Left renal cortex interstitium (tissue), 4 donors: ENCODE results near the gene C10orf67. TPM values are rescaled to one million over a fixed set of nuclear protein-coding genes. Genes with fewer than 3 reads are reported as not detected.

Experiments
- DNase-seq, 4 donors: peaks; one replicate each; pipeline ENCODE4 v3.0.0-alpha.2; 2013; ENCODE audit warnings: low read depth in 4 of 4, low spot score in 2 of 4, missing footprints in 1 of 4
- polyA plus RNA-seq, 4 donors: library from polyadenylated mRNA; unstranded; fragments of 120-200 nt; gene quantifications; one replicate each; pipeline ENCODE4 v1.2.1, GENCODE V29; 2013; ENCODE audit not compliant: insufficient read length in 4 of 4

C10orf67 gene
- polyA plus RNA-seq, 4 donors, result 1.7 to 2.3 (median 2.0) TPM

GRCh38 chr10:23200586-23200985, 144.0 kb downstream of the C10orf67 start:
- DNase-seq, result no peak

DNA sequence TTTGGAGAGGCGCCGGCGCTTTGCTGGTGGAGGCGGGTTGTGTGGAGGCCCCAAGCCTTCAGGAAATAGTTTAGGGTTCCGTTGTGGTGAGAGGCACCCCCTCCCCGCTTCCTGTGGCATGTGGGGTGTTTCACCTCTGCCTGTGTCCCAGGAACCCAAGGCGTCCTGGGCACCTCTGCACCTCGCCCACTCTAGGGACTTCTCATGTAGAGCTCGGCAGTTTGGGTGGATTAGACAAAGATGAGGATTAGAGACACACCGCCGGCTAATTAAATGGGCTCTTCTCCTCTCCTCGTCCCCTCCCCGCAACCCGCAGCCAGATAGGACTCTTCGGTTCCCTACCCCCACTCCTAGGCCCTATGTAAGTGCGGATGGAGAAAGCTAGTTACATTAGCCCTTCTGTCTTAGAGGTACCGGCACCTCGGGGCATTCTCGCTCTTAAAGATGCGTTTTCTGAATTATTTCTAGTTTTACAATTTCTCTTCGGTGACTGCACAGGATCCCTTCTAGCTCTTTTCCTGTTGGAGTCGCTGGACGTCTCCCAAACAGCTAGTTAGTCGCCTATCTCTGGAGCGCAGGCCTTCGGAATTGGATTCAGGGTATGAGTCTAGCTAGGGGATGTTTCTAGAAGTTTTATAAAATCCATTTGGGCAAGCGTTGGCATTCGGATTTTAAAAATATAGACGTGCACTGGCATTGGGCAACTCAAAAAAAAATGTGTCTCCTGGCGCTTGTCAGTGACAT, 144.7 kb downstream of the C10orf67 start:
- DNase-seq, result no peak

DNA sequence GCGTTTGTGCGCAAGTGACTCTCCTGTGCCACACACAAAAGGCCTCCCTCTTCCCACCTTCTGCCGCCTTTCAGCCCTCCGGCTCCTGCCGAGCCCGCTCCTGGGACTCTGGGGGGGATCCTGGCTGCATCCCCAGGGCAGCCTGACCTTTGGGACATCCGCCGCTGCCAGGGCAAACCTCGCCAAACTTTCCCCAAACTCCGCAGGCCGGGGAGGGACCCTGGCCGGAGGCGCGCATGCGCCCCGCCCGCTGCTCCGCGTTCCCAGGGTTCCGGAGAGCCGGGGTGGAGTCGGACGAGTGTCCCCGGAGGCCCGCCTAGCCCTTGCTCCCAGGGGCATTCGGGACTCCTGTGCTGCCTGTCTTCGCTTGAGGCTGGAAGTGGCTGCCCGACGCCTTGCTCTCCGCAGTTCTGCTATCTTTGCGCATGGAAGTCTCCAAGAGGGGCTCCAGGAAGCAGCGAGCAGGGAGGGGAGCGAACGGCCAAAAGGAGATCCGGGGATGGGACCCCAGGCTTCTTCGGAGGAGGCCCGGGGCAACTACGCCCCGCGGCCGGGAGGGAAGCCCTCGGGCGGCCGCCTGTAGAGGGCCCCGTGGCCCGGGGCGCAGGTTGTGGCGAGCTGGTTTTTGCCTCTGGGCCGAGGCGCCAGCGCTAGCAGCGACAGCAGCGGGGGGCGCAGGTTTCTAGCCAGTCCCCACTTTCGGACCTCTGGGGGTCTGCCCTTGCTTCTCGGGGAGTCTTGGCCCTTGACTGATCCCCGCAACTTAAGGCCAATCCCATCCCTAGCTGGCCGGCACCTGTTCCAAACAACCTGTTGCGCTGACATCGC, 145.4 kb downstream of the C10orf67 start:
- DNase-seq, result no peak

GRCh38 chr10:23198610-23198939, 146.0 kb downstream of the C10orf67 start:
- DNase-seq, result no peak

- DNase-seq, result no peak
Measured at GRCh38 chr10:23197416-23197861, 147.2 kb downstream of the C10orf67 start.

GRCh38 chr10:23196915-23197314, 147.7 kb downstream of the C10orf67 start:
- DNase-seq, result no peak

DNA sequence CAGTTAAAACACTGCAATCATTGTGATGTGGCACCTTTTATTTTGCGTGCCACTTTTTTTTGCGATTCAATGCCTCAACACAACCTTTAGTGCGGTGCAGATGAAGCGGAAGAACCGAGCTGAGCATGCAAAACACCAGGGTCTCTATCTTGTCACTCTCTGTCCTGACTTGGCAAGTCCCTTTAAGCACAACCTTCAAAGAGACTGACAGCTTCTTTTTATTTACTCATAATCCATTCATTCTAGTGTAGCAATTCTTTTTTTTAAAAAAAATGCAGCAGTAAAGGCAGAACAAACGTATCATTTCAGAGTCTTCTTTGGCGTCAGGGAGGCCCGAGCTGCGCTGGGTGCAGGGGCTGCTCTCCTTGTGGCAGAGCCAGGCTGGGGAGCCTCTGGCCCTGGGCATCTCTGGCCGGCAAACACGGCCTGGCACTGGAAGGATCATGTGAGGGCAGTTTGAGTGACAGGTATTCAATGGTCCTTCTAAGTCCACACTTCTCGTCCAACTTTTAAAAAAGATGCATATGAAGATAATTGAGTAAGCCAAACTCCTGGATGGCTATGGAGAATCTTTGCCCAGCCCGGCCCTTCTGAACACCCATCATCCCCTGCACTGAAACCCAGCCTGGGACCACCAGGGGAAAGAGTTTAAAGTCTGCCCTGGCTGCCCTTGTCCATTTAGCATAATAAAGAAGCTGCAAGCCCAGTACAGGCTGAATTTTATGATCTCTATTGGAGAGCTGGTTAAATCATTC, 148.6 kb downstream of the C10orf67 start:
- no peak for DNase-seq

- DNase-seq, result no peak
Measured at GRCh38 chr10:23194966-23195845, 149.4 kb downstream of the C10orf67 start.

DNA sequence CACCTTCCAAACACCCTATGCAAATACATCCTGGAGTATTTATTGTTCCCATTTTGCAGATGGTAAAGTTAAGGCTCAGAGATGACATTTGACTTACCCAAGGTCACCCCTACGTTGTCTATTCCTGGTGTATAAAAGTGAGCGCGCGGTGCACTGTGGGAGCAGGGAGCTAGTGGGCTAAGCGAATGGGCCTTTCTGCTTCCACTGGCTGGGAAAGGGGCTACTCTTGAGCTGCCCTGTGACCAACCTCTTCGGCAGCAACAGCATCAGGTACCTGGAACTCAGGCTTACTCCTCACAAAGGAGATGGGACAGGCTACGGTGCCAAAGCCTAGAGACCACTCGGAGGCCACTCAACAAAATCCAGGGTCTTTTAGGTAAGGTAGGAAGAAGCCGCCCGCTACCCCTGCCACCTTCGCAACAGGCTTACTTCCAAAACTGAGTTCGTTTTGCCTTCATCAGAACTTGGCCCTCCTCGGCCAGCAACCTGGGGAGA, 150.1 kb downstream of the C10orf67 start:
- DNase-seq, result no peak

DNA sequence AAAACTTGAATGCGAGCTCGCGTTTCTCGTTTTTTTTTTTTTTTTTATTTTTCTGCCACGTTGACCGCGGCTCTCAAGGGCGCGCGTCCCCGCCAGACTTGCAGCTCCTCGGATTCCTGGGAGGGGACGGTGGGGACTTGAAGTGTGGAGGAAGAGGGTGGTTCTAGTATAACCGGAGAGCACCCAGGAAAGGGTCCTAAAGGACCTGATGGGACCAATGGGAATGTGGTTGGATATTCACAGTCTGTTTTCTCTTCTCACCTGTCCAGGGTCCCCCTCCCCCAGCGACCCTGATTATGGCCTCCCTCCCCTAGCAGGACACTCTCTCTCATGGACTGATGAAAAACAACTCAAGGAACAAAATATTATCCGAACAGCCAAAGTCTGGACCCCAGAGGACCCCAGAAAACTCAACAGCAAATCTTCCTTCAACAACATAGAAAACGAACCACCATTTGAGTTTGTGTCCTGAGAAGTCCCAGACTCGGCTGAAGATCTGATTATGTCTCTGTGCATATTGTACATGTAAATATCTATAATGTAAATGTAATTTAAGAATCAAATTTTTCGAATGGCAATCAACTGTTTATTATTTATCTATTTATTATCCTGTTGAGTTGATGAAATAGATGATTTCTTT, 151.0 kb downstream of the C10orf67 start:
- DNase-seq, result no peak

DNA sequence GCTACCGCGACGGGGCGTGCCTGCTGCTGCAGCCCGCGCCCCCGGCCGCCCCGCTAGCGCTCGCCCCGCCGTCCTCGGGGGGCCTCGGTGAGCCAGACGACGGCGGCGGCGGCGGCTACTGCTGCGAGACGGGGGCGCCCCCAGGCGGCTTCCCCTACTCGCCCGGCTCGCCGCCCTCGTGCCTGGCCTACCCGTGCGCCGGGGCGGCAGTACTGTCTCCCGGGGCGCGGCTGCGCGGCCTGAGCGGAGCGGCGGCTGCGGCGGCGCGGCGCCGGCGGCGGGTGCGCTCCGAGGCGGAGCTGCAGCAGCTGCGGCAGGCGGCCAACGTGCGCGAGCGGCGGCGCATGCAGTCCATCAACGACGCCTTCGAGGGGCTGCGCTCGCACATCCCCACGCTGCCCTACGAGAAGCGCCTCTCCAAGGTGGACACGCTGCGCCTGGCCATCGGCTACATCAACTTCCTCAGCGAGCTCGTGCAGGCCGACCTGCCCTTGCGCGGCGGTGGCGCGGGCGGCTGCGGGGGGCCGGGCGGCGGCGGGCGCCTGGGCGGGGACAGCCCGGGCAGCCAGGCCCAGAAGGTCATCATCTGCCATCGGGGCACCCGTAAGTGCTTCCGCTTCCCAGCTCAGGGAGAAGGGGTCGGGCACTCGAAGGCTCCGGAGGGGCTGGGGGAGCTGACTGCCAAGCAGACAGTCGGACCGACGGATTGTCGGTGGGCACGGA, 151.7 kb downstream of the C10orf67 start:
- DNase-seq, result no peak

GRCh38 chr10:23191764-23192711, 152.6 kb downstream of the C10orf67 start, which contains the start of gene PTF1A:
TSS of gene PTF1A (plus strand) at chr10:23192312. CDS start at chr10:23192531, 219 bp downstream.
- no peak for DNase-seq

- DNase-seq, result no peak
Measured at GRCh38 chr10:23190872-23191763, 153.5 kb downstream of the C10orf67 start.

- DNase-seq, result no peak
Measured at GRCh38 chr10:23189024-23189423, 155.6 kb downstream of the C10orf67 start.

GRCh38 chr10:23187155-23187554, 157.4 kb downstream of the C10orf67 start:
- no peak for DNase-seq

GRCh38 chr10:23186697-23187096, 157.9 kb downstream of the C10orf67 start:
- no peak for DNase-seq

DNA sequence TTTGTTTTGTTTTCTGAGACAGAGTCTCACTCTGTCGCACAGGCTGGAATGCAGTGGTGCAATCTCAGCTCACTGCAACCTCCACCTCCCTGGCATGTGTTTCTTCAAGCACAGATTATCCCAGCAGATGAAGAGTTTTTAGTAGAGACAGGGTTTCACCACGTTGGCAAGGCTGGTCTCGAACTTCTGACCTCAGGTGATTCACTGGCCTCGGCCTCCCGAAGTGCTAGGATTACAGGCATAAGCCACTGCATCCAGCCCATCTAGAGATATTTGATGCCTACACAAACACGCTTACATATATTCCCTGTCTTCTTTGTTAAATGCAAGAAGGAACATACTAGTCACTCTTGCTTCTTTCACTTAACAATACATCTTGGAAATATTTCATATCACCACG, 158.4 kb downstream of the C10orf67 start:
- no peak for DNase-seq
